Renal pelvis (tissue), 4 donors: ENCODE data around the gene ZMYND19. TPM values are rescaled to one million over a fixed set of nuclear protein-coding genes. Genes with fewer than 3 reads are reported as not detected.
"Not testable (repeated sequence)": the region's sequence is repeated elsewhere in the genome, so short reads cannot be mapped to it uniquely, and the experiment has no call there.

Experiments used
- DNase-seq: peaks from one replicate; pipeline ENCODE4 v3.0.0-alpha.2; 2013
- polyA plus RNA-seq, 3 donors: library from polyadenylated mRNA; unstranded; fragments of 120-200 nt; gene quantifications; one replicate each; pipeline ENCODE4 v1.2.1, GENCODE V29; 2013; ENCODE audit not compliant: insufficient read length in 3 of 3

The ZMYND19 gene
- polyA plus RNA-seq, 3 donors = 21.0 to 24.2 (median 23.6) TPM

DNA sequence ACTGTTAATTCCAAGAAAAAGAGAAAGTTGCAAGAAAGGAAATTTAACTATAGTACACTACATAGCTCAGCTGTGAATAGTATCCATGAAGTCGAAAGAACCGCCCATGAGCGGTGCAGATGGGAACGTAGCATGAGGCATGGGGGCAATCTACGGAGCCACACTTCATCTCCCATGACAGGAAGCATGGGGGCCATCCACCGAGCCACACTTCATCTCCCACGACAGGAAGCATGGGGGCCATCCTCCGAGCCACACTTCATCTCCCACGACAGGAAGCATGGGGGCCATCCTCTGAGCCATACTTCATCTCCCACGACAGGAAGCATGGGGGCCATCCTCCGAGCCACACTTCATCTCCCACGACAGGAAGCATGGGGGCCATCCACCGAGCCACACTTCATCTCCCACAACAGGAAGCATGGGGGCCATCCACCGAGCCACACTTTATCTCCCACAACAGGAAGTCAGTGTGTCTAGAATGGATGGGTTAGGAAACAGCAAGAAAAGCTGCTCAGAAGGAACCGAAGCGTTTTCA is 53.6 kb downstream of the ZMYND19 start:
- not testable (repeated sequence) for DNase-seq

DNA sequence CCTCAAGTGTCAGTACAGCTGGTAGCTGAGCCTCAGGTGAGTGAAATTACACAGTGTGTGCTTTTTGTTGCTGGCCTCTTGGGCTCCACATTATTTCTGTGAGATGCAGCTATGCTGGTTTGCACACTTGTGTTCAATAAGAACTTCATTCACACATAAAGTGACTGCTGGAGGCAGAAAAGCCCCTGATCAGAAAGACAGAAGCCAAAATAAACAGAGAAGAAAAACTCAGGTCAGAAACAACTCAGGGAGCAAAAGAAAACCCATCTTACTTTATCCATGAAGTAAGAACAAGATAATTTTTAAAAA is 55.2 kb downstream of the ZMYND19 start:
- DNase-seq = no peak

DNA sequence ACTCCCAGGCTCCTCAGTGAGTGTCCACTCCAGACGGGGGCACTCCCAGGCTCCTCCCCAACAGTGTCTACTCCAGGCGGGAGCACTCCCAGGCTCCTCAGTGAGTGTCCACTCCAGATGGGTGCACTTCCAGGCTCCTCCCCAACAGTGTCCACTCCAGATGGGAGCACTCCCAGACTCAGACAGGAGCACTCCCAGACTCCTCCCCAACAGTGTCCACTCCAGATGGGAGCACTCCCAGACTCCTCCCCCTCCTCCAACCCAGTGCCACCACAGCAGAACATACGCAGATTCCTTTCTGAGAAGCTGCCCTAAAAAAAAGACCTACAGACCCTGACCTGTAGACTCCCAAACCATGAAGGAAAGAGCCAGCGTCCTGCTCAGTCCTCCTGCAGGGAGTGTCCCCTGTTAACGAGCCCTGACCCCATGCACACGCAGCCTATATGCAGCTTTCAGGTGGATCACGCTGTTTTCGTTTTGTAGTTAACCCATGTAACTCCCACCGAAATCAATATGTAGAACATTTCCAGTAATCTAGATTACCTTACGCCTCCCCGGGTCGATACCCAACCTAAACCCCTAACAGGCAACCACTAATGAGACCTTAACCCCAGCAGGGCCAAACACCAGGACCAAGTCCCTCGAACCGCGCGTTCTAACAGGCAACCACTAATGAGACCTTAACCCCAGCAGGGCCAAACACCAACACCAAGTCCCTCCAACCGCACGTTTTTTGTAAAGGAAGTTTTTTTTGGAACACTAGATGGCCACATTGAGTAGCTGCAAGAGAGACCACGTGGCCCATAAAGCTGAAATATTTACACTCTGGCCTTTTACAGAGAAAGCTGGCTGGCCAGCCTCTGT is 55.8 kb downstream of the ZMYND19 start:
- DNase-seq = peak; percentile 69

DNA sequence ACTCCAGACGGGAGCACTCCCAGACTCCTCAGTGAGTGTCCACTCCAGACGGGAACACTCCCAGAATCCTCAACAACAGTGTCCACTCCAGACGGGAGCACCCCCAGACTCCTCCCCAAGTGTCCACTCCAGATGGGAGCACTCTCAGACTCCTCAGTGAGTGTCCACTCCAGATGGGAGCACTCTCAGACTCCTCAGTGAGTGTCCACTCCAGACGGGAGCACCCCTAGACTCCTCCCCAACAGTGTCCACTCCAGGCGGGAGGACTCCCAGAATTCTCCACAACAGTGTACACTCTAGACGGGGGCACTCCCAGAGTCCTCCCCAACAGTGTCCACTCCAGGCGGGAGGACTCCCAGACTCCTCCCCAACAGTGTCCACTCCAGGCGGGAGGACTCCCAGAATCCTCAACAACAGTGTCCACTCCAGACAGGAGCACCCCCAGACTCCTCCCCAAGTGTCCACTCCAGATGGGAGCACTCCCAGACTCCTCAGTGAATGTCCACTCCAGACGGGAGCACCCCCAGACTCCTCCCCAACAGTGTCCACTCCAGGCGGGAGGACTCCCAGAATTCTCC is 57.3 kb downstream of the ZMYND19 start:
- DNase-seq = not testable (repeated sequence)

Other genes starting within 250 kb of the ZMYND19 start
- gene EXD3, start 167.3 kb downstream of the ZMYND19 start, polyA plus RNA-seq = 10 to 100 TPM; 16.0 to 25.3 (median 25.2) TPM
- 10 to 100 TPM in 2 of 3 donors, 1 to 10 TPM in 1; 6.7 to 12.3 (median 10.7) TPM for gene NOXA1, start 167.1 kb downstream of the ZMYND19 start, polyA plus RNA-seq
- 1 to 10 TPM in 1 of 3 donors, under 1 TPM in 2; 0.61 to 1.0 (median 0.86) TPM for gene ENTPD8, start 149.2 kb downstream of the ZMYND19 start, polyA plus RNA-seq
- 10 to 100 TPM; 45.9 to 55.4 (median 50.4) TPM for gene NSMF, start 131.2 kb downstream of the ZMYND19 start, polyA plus RNA-seq
- gene PNPLA7, start 40.1 kb downstream of the ZMYND19 start, polyA plus RNA-seq = 1 to 10 TPM; 2.0 to 4.0 (median 3.1) TPM
- gene MRPL41, start 38.6 kb downstream of the ZMYND19 start, polyA plus RNA-seq = 10 to 100 TPM; 20.0 to 28.7 (median 28.5) TPM
- 10 to 100 TPM; 44.2 to 62.7 (median 57.8) TPM for gene DPH7, start 11.6 kb downstream of the ZMYND19 start, polyA plus RNA-seq
- gene ARRDC1, start 15.2 kb upstream of the ZMYND19 start, polyA plus RNA-seq = 10 to 100 TPM; 35.1 to 39.7 (median 37.5) TPM
- 10 to 100 TPM; 80.4 to 83.4 (median 82.8) TPM for gene EHMT1, start 28.5 kb upstream of the ZMYND19 start, polyA plus RNA-seq